Measurements from ENCODE around the gene IL4I1.

The IL4I1 gene

GRCh38 chr19:49891393-49891792, 5.3 kb downstream of the IL4I1 start:
- peak overlapping the region; percentile 99 for H3K27ac Mint-ChIP-seq
- no peaks in the 10 kb centered on the region for H3K36me3 Mint-ChIP-seq
- DNase-seq (ENCODE audit: low spot score in 2 of 2) (no peak), ATAC-seq (no peak)
- H3K9me3 Mint-ChIP-seq: no peaks in the 10 kb centered on the region
- peaks cover 76% of the 10 kb centered on the region for H3K4me1 Mint-ChIP-seq
- H3K4me3 Mint-ChIP-seq: peak overlapping the region; percentile 92

GRCh38 chr19:49890349-49891311, 6.1 kb downstream of the IL4I1 start:
- no peaks in the 10 kb centered on the region for H3K36me3 Mint-ChIP-seq
- DNase-seq (ENCODE audit: low spot score in 2 of 2): peak in 1 of 2 donors; percentile 84
- ATAC-seq: peak; percentile 58
- no peaks in the 10 kb centered on the region for H3K9me3 Mint-ChIP-seq
- H3K27ac Mint-ChIP-seq: peak overlapping the region; percentile 99
- H3K4me1 Mint-ChIP-seq: peaks cover 69% of the 10 kb centered on the region
- peak overlapping the region; percentile 92 for H3K4me3 Mint-ChIP-seq

- Mint-ChIP-seq H3K36me3 (no peaks in the 10 kb centered on the region), H3K4me3 (peak overlapping the region; percentile 92), H3K4me1 (peaks cover 61% of the 10 kb centered on the region), H3K27ac (peak overlapping the region; percentile 67), H3K9me3 (no peaks in the 10 kb centered on the region)
- ATAC-seq (peak; percentile 54), DNase-seq (ENCODE audit: low spot score in 2 of 2) (peak in 1 of 2 donors; percentile 65)
Observed at GRCh38 chr19:49889687-49890348, 6.9 kb downstream of the IL4I1 start.

DNA sequence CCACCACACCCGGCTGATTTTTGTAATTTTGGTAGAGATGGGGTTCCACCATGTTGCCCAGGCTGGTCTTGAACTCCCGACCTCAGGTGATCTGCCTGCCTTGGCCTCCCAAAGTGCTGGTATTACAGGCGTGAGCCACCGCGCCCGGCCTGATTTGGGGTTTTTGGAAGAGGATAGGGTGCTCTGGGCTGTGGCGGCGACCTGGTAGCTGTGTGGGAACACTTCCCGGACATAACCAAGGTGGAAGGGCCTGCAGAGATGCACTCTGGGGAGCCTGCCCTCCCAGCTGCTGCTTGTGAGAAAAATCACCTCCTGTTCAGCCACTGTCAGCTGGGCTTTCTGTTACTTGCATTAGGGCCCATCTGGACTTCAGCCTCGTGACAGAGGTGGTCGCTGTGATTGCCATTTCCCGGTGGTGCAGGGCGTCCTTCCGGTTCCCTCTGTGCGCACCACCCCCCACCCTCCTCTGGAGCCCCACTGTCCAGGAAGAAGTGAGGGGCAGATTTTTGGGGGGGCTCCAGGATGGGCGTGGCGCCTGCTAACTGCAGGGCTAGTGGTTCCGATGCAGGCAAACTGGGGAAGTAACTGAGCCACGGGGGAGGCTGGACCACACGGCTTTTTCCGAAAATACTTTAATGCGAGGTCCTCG, 7.5 kb downstream of the IL4I1 start:
- H3K4me1 Mint-ChIP-seq: peaks cover 54% of the 10 kb centered on the region
- H3K36me3 Mint-ChIP-seq: no peaks in the 10 kb centered on the region
- peak overlapping the region; percentile 67 for H3K27ac Mint-ChIP-seq
- DNase-seq (ENCODE audit: low spot score in 2 of 2) (no peak), ATAC-seq (no peak)
- H3K9me3 Mint-ChIP-seq: no peaks in the 10 kb centered on the region
- peak overlapping the region; percentile 92 for H3K4me3 Mint-ChIP-seq

DNA sequence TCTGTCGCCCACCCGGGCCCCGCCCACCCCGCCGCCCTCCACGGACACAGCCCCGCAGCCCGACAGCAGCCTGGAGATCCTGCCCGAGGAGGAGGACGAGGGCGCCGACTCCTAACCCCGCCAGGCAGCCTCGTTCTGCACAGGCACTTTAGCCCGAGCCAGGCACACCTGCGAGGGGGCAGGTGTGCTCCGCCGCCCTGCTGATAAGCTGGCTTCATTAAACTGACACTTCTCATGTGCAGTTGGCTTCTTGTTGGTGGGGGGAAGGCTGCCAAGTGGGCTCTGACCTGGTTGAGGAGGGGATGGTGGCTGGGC, 8.2 kb downstream of the IL4I1 start:
- Mint-ChIP-seq H3K36me3 (no peaks in the 10 kb centered on the region), H3K9me3 (no peaks in the 10 kb centered on the region), H3K4me1 (peaks cover 50% of the 10 kb centered on the region), H3K4me3 (peak overlapping the region; percentile 92), H3K27ac (peak overlapping the region; percentile 67)
- no peak for DNase-seq (ENCODE audit: low spot score in 2 of 2)
- ATAC-seq: no peak

GRCh38 chr19:49887665-49888509, 8.8 kb downstream of the IL4I1 start:
- H3K36me3 Mint-ChIP-seq: no peaks in the 10 kb centered on the region
- peaks cover 49% of the 10 kb centered on the region for H3K4me1 Mint-ChIP-seq
- H3K4me3 Mint-ChIP-seq: peak overlapping the region; percentile 92
- peak; percentile 2 for ATAC-seq
- H3K27ac Mint-ChIP-seq: peak overlapping the region; percentile 67
- no peak for DNase-seq (ENCODE audit: low spot score in 2 of 2)
- H3K9me3 Mint-ChIP-seq: no peaks in the 10 kb centered on the region

DNA sequence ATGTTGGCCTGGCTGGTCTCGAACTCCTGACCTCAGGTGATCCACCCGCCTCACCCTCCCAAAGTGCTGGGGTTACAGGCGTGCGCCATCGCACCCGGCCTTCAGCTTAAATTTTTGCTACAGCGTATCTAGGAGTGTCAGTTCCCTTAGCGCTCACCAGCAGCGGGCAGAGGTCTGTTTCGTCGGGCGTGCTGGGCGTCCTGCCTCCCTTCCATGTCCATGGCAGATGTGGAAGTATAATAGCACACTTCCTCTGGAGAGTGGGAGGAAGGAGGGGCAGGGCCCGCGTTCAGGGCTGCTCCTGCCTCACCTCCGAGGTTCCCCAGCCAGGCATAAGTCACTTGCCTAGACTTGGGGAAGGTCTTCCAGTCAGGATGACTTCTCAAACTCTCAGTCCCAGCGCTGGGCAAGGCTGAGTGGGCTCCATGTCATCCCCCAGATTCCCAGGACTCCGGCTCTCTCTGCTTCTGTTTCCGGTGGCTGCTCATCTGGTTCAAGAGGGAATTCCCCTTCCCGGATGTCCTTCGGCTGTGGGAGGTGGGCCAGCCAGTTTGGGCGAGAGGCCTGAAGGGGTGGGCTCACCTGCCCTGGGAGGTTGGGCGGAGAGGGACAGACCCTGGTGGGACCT, 9.5 kb downstream of the IL4I1 start:
- Mint-ChIP-seq H3K4me3 (peak overlapping the region; percentile 92), H3K36me3 (no peaks in the 10 kb centered on the region), H3K9me3 (no peaks in the 10 kb centered on the region), H3K4me1 (peaks cover 44% of the 10 kb centered on the region), H3K27ac (peak overlapping the region; percentile 50)
- ATAC-seq (no peak), DNase-seq (ENCODE audit: low spot score in 2 of 2) (no peak)

DNA sequence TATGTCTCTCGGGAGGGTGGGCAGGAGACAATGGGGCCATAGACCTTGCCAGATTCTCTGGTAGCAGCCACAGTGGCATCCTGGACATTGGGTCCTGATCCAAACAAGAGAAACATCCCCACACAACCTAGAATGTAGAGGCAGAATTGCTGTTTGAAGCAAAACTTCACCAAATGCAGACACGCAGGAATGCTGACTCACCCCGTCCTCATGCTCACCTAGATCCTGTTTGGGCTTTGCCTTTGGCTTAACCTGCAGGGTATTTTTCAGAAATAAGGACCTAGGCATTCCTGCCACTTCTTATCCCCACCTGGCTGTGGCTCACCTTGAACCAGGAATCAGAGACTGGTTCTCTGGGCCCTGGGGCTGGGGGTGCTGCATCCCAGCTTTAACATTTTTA, 11.9 kb downstream of the IL4I1 start:
- H3K4me3 Mint-ChIP-seq: no peak overlapping the region

DNA sequence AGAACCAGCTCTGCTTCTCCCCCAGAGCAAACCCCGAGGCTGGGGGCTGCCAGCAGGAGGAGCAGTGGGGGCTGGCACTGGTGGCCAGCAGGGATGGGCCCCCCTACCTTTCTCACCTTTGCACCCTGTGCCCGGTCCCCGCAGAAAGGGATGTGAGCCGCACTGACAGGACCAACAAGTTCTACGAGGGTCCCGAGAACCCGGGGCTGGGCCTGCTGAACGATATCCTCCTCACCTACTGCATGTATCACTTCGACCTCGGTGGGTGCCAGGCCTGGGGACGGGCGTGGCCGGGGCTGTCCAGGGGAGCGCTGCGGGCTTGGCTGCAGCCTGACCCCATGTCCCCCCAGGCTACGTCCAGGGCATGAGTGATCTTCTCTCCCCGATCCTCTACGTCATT, 12.6 kb downstream of the IL4I1 start:
- H3K36me3 Mint-ChIP-seq: no peaks in the 10 kb centered on the region
- no peak for DNase-seq (ENCODE audit: low spot score in 2 of 2)
- H3K9me3 Mint-ChIP-seq: no peaks in the 10 kb centered on the region
- no peak overlapping the region for H3K4me3 Mint-ChIP-seq
- no peak for ATAC-seq
- H3K4me1 Mint-ChIP-seq: peaks cover 37% of the 10 kb centered on the region
- no peak overlapping the region for H3K27ac Mint-ChIP-seq

More for the DNA sequence above, 11.9 kb downstream of the IL4I1 start:
- Mint-ChIP-seq H3K27ac (no peak overlapping the region), H3K4me1 (peaks cover 39% of the 10 kb centered on the region), H3K9me3 (no peaks in the 10 kb centered on the region), H3K36me3 (no peaks in the 10 kb centered on the region)
- DNase-seq (ENCODE audit: low spot score in 2 of 2): no peak
- no peak for ATAC-seq

- no peak overlapping the region for H3K27ac Mint-ChIP-seq
Observed at GRCh38 chr19:49883094-49883493, 13.6 kb downstream of the IL4I1 start.

GRCh38 chr19:49882643-49883042, 14.0 kb downstream of the IL4I1 start:
- H3K4me1 Mint-ChIP-seq: peaks cover 43% of the 10 kb centered on the region
- peak overlapping the region; percentile 87 for H3K27ac Mint-ChIP-seq
- ATAC-seq (no peak), DNase-seq (ENCODE audit: low spot score in 2 of 2) (no peak)
- H3K9me3 Mint-ChIP-seq: no peaks in the 10 kb centered on the region
- H3K36me3 Mint-ChIP-seq: no peaks in the 10 kb centered on the region
- no peak overlapping the region for H3K4me3 Mint-ChIP-seq

More at GRCh38 chr19:49883094-49883493, 13.6 kb downstream of the IL4I1 start:
- no peak overlapping the region for H3K4me3 Mint-ChIP-seq
- ATAC-seq: no peak
- no peak for DNase-seq (ENCODE audit: low spot score in 2 of 2)
- H3K4me1 Mint-ChIP-seq: peaks cover 39% of the 10 kb centered on the region
- H3K36me3 Mint-ChIP-seq: no peaks in the 10 kb centered on the region
- H3K9me3 Mint-ChIP-seq: no peaks in the 10 kb centered on the region

DNA sequence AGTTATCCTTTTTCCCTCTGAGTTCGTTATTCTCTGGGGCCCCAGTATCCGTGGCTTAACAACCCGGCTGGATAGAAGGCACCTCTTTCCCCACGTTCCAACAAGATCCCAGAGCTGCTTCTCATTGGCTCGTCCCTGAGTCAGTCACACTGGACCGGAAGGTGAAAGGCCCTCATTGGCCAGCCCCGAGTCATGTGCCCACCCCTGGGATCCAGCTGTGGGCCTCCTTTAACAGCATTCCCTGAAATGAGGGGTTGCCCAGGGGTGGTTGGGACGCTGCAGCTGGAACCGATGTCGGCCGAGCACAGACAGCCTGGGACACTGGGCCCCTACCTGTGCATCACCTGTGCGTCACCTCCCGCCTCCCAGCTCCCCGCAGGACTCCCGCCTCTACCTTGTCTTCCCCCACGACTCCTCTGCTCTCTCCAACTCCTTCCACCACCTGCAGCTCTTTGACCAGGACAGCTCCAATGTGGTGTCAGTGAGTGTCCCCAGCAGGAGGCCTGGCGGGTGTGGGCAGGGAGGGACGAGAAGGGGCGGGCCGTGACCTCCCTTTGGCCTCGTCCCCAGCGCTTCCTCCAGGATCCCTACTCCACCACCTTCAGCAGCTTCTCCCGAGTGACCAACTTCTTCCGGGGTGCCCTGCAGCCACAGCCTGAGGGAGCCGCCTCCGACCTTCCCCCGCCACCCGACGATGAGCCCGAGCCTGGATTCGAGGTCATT, 14.9 kb downstream of the IL4I1 start:
- DNase-seq (ENCODE audit: low spot score in 2 of 2) (no peak), ATAC-seq (no peak)
- Mint-ChIP-seq H3K9me3 (no peaks in the 10 kb centered on the region), H3K4me3 (no peak overlapping the region), H3K27ac (peak overlapping the region; percentile 87), H3K4me1 (peaks cover 43% of the 10 kb centered on the region), H3K36me3 (no peaks in the 10 kb centered on the region)

- Mint-ChIP-seq H3K4me1 (peaks cover 43% of the 10 kb centered on the region), H3K9me3 (no peaks in the 10 kb centered on the region), H3K27ac (peak overlapping the region; percentile 87), H3K4me3 (no peak overlapping the region), H3K36me3 (no peaks in the 10 kb centered on the region)
- DNase-seq (ENCODE audit: low spot score in 2 of 2) (no peak), ATAC-seq (no peak)
Observed at GRCh38 chr19:49881186-49881585, 15.5 kb downstream of the IL4I1 start.

Measured in stimulated activated effector memory CD8-positive, alpha-beta T cell treated with anti-CD3 and anti-CD28 coated beads, Interleukin-12 subunit alpha, Interleukin-12 subunit beta, amount 100 ng/mL, for 72 hours (primary cell).